22Rv1 (cell line): ENCODE results near the gene RNF150.

ENCODE experiments used
- H3K27ac ChIP-seq: fragments of 450-650 bp; 2 replicates; pipeline ENCODE4 v1.5.1; 2017
- CTCF ChIP-seq: fragments of 450-650 bp; IDR thresholded peaks from 2 replicates; pipeline ENCODE4 v1.5.1; 2017; ENCODE audit warnings: mild to moderate bottlenecking
- ZFX ChIP-seq: fragments of 450-650 bp; IDR thresholded peaks from 2 replicates; pipeline ENCODE4 v1.6.1; 2017; ENCODE audit warnings: antibody characterized with exemption, borderline replicate concordance

RNF150 gene

GRCh38 chr4:141119071-141119470 is 14.2 kb downstream of the RNF150 start:
- H3K27ac ChIP-seq, result no peak overlapping the region
- TF ChIP-seq CTCF, result no peak
- no peak for TF ChIP-seq ZFX

- TF ChIP-seq ZFX, result no peak
- TF ChIP-seq CTCF, result no peak
- no peak overlapping the region for H3K27ac ChIP-seq
Observed at GRCh38 chr4:141118381-141118780, 14.9 kb downstream of the RNF150 start.

GRCh38 chr4:141117935-141118334 is 15.3 kb downstream of the RNF150 start:
- no peak overlapping the region for H3K27ac ChIP-seq
- no peak for TF ChIP-seq CTCF
- TF ChIP-seq ZFX, result no peak

- H3K27ac ChIP-seq, result no peak overlapping the region
- no peak for TF ChIP-seq ZFX
- TF ChIP-seq CTCF, result no peak
Observed at GRCh38 chr4:141109983-141110382, 23.3 kb downstream of the RNF150 start.

- TF ChIP-seq ZFX, result no peak
- TF ChIP-seq CTCF, result no peak
- no peak overlapping the region for H3K27ac ChIP-seq
Observed at GRCh38 chr4:141107927-141108326, 25.3 kb downstream of the RNF150 start.

GRCh38 chr4:141102367-141102766 is 30.9 kb downstream of the RNF150 start:
- no peak for TF ChIP-seq CTCF
- TF ChIP-seq ZFX, result no peak

GRCh38 chr4:141101511-141101910 is 31.8 kb downstream of the RNF150 start:
- no peak overlapping the region for H3K27ac ChIP-seq
- no peak for TF ChIP-seq ZFX

More at GRCh38 chr4:141102367-141102766, 30.9 kb downstream of the RNF150 start:
- H3K27ac ChIP-seq, result no peak overlapping the region

GRCh38 chr4:141099326-141099725 is 33.9 kb downstream of the RNF150 start:
- no peak for TF ChIP-seq CTCF
- TF ChIP-seq ZFX, result no peak
- H3K27ac ChIP-seq, result no peak overlapping the region
